ENCODE measurements around the gene IRX4. TPM values are rescaled to one million over a fixed set of nuclear protein-coding genes. Genes with fewer than 3 reads are reported as not detected.

Gene IRX4
- total RNA-seq (2022; extraction: Qiagen RNA extraction; ENCODE audit: low read depth) = 0.23 to 1.1 TPM (median 0.40 TPM) in 5 replicates

DNA sequence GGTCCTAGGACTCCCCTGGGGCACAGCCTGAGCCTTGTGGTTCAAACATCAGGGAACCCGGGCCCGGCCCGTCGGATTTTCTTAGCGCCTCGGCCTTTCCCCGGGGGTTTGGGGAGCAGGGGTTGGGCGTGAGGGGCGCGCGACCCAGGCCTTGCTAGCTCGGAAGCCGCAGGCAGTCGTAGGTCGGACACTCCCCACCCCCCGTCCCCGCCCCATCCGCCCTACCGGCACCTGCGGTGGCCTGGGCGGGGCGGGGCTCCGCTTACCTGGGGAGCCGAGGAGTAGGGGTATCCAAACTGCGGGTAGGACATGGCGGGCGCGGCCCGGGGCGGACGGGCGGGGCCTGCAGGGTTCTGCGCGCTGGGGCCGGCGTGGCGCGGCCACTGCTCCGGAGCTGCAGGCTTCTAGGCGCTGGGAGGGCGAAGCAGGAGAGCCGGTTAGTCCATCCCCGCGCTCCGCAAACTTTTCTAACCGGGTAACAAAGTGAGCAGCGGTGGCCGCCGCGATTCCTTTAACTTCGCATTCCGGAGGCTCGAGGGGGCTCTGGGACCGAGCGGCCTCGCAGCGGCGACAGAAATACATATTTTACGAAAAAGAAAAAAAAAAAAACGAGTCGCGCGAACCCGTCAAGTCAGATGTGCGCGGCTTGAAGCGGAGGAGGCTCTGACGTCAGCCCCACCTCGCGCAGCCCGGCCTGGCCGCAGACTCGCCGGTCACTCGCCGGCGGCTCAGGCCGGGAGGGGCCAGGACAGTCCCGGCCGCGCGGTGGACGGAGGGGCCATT lies at the start of gene IRX4:
IRX4 (minus strand) TSS at position 589 of the 783 bp plus-strand sequence; CDS start at position 311, 278 bp downstream.

Other genes with a start within 250 kb of the IRX4 start
- 94.7 to 117 TPM (median 114 TPM) in 5 replicates for gene MRPL36, start 83.1 kb downstream of the IRX4 start, total RNA-seq (2022; extraction: Qiagen RNA extraction; ENCODE audit: low read depth)
- gene NDUFS6, start 81.5 kb downstream of the IRX4 start, total RNA-seq (2022; extraction: Qiagen RNA extraction; ENCODE audit: low read depth) = 106 to 117 TPM (median 109 TPM) in 5 replicates

All from A549 treated with DMSO at 1 μM for 4 hours (cell line).